K562 (cell line): ENCODE measurements around the gene CASP2. TPM values are rescaled to one million over a fixed set of nuclear protein-coding genes. Genes with fewer than 3 reads are reported as not detected.

Experiments
- CTBP1 ChIP-seq: fragments of 450-650 bp; IDR thresholded peaks from 2 replicates; pipeline ENCODE4 v1.6.1; 2016; ENCODE audit warnings: borderline replicate concordance
- FOXP1 ChIP-seq: sonication (generic); formaldehyde crosslinking; IDR thresholded peaks from 2 replicates; pipeline ENCODE4 v1.8.0; 2022; ENCODE audit warnings: mild to moderate bottlenecking, missing genetic modification reagents
- HNRNPH1 ChIP-seq: fragments of 200-400 bp; formaldehyde crosslinking; optimal IDR thresholded peaks from 2 replicates; pipeline ENCODE3; 2017; ENCODE audit warnings: low read depth, mild to moderate bottlenecking, low read length, moderate library complexity
- JUND ChIP-seq, 2 experiments: IDR thresholded peaks; 2 replicates in 1 of 2; 3 replicates in 1 of 2; pipeline ENCODE4 v1.6.1; 2011; ENCODE audit warnings: borderline replicate concordance in 2 of 2, low read depth in 2 of 2, low read length in 2 of 2, improper control_type of control experiment in 1 of 2, missing biosample characterization in 1 of 2, missing genetic modification characterization in 1 of 2, missing genetic modification reagents in 1 of 2
- PHB2 ChIP-seq: fragments of 450-650 bp; IDR thresholded peaks from 2 replicates; pipeline ENCODE4 v1.6.1; 2017; ENCODE audit warnings: low read depth
- SRSF7 ChIP-seq: fragments of 200-400 bp; formaldehyde crosslinking; optimal IDR thresholded peaks from 2 replicates; pipeline ENCODE3; 2017; ENCODE audit warnings: mild to moderate bottlenecking, low read depth, low read length
- STAT6 ChIP-seq: sonication (generic); formaldehyde crosslinking; IDR thresholded peaks from 2 replicates; pipeline ENCODE4 v1.8.1; 2023; ENCODE audit warnings: mild to moderate bottlenecking, missing genetic modification reagents
- TBL1XR1 ChIP-seq, 2 experiments: IDR thresholded peaks; 2 replicates each; pipeline ENCODE4 v1.6.1; 2012; ENCODE audit warnings: improper control_type of control experiment in 2 of 2, low read length in 2 of 2, mild to moderate bottlenecking in 1 of 2
- XRCC5 ChIP-seq: fragments of 200-400 bp; formaldehyde crosslinking; IDR thresholded peaks from 2 replicates; pipeline ENCODE4 v1.6.1; 2017; ENCODE audit warnings: low read depth, mild to moderate bottlenecking, low read length
- polyA plus RNA-seq, 8 experiments: library from polyadenylated mRNA; depleted of rRNA in 4 of 8; stranded (reverse) in 5 of 8; unstranded in 3 of 8; fragments of >200 nt; fragmentation: Nextera tagmentation in 2 of 8; fragmentation: Illumina TruSeq in 1 of 8; extraction: Ambion mirVana in 2 of 8; extraction: Trizol in 1 of 8; gene quantifications; 2 replicates each; pipeline versions ENCODE4 v1.2.1 to v1.2.3, GENCODE V29; 2011 to 2014; ENCODE audit warnings: inconsistent platforms in 1 of 8, missing spikeins in 1 of 8
- total RNA-seq, 7 experiments: library from RNA; depleted of rRNA in 6 of 7; stranded (reverse); fragments of >200 nt in 6 of 7; fragmentation: Illumina TruSeq in 2 of 7; extraction: Trizol in 2 of 7; gene quantifications; 2 replicates each; pipeline versions ENCODE4 v1.2.1 to v1.2.3, GENCODE V29; 2011 to 2021; ENCODE audit warnings: low replicate concordance in 1 of 7
- TF ChIP-seq, protein P1 (sequence below): sonication (generic); formaldehyde crosslinking; IDR thresholded peaks from 2 replicates; pipeline ENCODE4 v1.8.0; 2022; ENCODE audit warnings: mild to moderate bottlenecking, low read depth, missing genetic modification reagents
- TF ChIP-seq, protein P2 (sequence below): sonication (generic); formaldehyde crosslinking; IDR thresholded peaks from 2 replicates; pipeline ENCODE4 v1.8.0; 2023; ENCODE audit warnings: mild to moderate bottlenecking, missing genetic modification reagents
- TF ChIP-seq, protein P3 (sequence below): fragments of 450-650 bp; IDR thresholded peaks from 2 replicates; pipeline ENCODE4 v1.6.1; 2016; ENCODE audit warnings: low read depth, mild to moderate bottlenecking, moderate library complexity
- TF ChIP-seq, protein P4 (sequence below): fragments of 150-350 bp; conservative IDR thresholded peaks from 2 replicates; pipeline ENCODE4 v1.6.1; 2014; ENCODE audit warnings: low read length

CASP2 gene
- total and polyA plus RNA-seq, 9 of the 15 experiments (the other 6 are each of a cell fraction or from before 2014, with no cell fraction given): 18.8 to 64.9 (median 24.1) TPM

DNA sequence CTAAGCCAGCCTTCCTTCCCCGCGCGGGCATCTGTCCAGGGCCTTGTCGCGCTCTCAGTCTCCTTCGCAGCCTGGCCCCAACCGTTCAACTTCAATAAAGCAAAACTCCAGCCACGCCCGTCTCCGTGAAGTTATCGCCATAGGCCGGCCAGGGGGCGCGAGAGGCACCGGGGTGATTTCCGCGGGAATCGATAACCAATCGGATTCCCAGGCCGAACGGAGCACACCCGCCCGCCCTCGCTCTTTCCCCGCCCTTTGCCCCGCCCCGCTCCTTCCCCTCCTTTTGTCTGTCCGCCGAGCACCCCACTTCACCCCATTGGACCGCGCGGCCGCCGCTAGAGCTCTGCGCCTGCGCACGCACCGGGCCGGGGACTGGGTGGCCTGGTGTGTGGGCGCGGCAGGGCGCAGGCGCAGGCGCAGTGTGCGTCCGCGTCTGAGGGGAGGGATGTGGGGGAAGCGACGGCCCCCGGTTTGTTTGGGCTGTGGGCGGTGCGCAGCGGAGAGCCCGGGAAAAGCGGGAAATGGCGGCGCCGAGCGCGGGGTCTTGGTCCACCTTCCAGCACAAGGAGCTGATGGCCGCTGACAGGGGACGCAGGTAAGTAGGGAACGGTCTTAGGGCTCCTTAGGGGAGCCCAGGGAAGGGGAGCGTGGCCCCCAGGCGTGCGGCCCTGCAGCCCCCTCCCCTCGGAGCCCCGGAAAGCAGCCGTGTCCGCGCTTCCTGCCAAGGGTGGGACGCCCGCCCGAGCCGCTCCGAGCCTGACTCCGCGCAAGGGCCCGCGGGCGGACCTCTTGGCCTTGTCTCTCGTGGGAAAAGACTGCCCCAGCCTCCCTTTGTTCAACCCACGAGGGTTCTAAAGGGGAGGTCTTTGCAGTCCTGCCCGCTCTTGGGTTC lies at the start of gene CASP2 (continued):
- TF ChIP-seq, protein P1, sequence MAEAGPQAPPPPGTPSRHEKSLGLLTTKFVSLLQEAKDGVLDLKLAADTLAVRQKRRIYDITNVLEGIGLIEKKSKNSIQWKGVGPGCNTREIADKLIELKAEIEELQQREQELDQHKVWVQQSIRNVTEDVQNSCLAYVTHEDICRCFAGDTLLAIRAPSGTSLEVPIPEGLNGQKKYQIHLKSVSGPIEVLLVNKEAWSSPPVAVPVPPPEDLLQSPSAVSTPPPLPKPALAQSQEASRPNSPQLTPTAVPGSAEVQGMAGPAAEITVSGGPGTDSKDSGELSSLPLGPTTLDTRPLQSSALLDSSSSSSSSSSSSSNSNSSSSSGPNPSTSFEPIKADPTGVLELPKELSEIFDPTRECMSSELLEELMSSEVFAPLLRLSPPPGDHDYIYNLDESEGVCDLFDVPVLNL (CRISPR knock-in tag): peak; percentile 86
- TF ChIP-seq PHB2 (no peak), JUND (IDR thresholded peaks at IDR 0.05; ENCODE audit: borderline replicate concordance, low read depth, low read length) (peak; percentile 22; the same call in 1 of the 2 replicates), JUND (tag; IDR thresholded peaks at IDR 0.05; ENCODE audit: borderline replicate concordance, low read depth, low read length) (no peak), STAT6 (CRISPR knock-in tag) (peak; percentile 88; the same call in 1 of the 2 replicates), HNRNPH1 (no peak), FOXP1 (peak; percentile 99), SRSF7 (no peak), XRCC5 (peak; percentile 8; the same call in 1 of the 2 replicates), TBL1XR1 (IDR thresholded peaks at IDR 0.05; ENCODE audit: low read length in 2 of 2) (0 out of 4 replicates have a peak, but pooled peaks of 1 of the 2 experiments have one; percentile 33), CTBP1 (peak; percentile 82; the same call in 1 of the 2 replicates)
- TF ChIP-seq, protein P2, sequence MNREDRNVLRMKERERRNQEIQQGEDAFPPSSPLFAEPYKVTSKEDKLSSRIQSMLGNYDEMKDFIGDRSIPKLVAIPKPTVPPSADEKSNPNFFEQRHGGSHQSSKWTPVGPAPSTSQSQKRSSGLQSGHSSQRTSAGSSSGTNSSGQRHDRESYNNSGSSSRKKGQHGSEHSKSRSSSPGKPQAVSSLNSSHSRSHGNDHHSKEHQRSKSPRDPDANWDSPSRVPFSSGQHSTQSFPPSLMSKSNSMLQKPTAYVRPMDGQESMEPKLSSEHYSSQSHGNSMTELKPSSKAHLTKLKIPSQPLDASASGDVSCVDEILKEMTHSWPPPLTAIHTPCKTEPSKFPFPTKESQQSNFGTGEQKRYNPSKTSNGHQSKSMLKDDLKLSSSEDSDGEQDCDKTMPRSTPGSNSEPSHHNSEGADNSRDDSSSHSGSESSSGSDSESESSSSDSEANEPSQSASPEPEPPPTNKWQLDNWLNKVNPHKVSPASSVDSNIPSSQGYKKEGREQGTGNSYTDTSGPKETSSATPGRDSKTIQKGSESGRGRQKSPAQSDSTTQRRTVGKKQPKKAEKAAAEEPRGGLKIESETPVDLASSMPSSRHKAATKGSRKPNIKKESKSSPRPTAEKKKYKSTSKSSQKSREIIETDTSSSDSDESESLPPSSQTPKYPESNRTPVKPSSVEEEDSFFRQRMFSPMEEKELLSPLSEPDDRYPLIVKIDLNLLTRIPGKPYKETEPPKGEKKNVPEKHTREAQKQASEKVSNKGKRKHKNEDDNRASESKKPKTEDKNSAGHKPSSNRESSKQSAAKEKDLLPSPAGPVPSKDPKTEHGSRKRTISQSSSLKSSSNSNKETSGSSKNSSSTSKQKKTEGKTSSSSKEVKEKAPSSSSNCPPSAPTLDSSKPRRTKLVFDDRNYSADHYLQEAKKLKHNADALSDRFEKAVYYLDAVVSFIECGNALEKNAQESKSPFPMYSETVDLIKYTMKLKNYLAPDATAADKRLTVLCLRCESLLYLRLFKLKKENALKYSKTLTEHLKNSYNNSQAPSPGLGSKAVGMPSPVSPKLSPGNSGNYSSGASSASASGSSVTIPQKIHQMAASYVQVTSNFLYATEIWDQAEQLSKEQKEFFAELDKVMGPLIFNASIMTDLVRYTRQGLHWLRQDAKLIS (CRISPR knock-in tag): peak; percentile 97
- TF ChIP-seq, protein P3, sequence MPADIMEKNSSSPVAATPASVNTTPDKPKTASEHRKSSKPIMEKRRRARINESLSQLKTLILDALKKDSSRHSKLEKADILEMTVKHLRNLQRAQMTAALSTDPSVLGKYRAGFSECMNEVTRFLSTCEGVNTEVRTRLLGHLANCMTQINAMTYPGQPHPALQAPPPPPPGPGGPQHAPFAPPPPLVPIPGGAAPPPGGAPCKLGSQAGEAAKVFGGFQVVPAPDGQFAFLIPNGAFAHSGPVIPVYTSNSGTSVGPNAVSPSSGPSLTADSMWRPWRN: no peak
- TF ChIP-seq, protein P4, sequence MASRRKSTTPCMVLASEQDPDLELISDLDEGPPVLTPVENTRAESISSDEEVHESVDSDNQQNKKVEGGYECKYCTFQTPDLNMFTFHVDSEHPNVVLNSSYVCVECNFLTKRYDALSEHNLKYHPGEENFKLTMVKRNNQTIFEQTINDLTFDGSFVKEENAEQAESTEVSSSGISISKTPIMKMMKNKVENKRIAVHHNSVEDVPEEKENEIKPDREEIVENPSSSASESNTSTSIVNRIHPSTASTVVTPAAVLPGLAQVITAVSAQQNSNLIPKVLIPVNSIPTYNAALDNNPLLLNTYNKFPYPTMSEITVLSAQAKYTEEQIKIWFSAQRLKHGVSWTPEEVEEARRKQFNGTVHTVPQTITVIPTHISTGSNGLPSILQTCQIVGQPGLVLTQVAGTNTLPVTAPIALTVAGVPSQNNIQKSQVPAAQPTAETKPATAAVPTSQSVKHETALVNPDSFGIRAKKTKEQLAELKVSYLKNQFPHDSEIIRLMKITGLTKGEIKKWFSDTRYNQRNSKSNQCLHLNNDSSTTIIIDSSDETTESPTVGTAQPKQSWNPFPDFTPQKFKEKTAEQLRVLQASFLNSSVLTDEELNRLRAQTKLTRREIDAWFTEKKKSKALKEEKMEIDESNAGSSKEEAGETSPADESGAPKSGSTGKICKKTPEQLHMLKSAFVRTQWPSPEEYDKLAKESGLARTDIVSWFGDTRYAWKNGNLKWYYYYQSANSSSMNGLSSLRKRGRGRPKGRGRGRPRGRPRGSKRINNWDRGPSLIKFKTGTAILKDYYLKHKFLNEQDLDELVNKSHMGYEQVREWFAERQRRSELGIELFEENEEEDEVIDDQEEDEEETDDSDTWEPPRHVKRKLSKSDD: no peak
